Mesenchymal stem cell (in vitro differentiated cells and primary cell): ENCODE results near the gene THAP4.

Experiments used
- DNase-seq: peaks from one replicate; pipeline ENCODE4 v3.0.0-alpha.2; 2013
- H2AFZ ChIP-seq: one replicate; pipeline ENCODE4 v1.6.1; 2013; ENCODE audit warnings: low read depth, mild to moderate bottlenecking, control low read depth, inconsistent platforms, low read length, moderate library complexity
- H2AK5ac ChIP-seq: 2 replicates; pipeline ENCODE4 v1.6.1; 2013; ENCODE audit warnings: low read length, moderate library complexity, mild to moderate bottlenecking, inconsistent platforms; ENCODE audit not compliant: severe bottlenecking
- H2BK120ac ChIP-seq: one replicate; pipeline ENCODE4 v1.6.1; 2013; ENCODE audit warnings: low read depth, mild to moderate bottlenecking, inconsistent platforms, low read length, moderate library complexity
- H2BK12ac ChIP-seq, 2 experiments: one replicate each; pipeline ENCODE4 v1.6.1; 2013; ENCODE audit warnings: inconsistent platforms in 2 of 2, low read length in 2 of 2, mild to moderate bottlenecking in 2 of 2, moderate library complexity in 2 of 2, control low read depth in 1 of 2
- H2BK15ac ChIP-seq: one replicate; pipeline ENCODE4 v1.6.1; 2013; ENCODE audit warnings: mild to moderate bottlenecking, low read depth, inconsistent platforms; ENCODE audit not compliant: poor library complexity, severe bottlenecking
- H2BK5ac ChIP-seq: 2 replicates; pipeline ENCODE4 v1.6.1; 2013; ENCODE audit warnings: low read depth, mild to moderate bottlenecking, low read length, control low read depth, inconsistent platforms; ENCODE audit not compliant: poor library complexity, severe bottlenecking
- H3K14ac ChIP-seq, 2 experiments: one replicate each; pipeline ENCODE4 v1.6.1; 2013; ENCODE audit warnings: inconsistent platforms in 2 of 2, low read length in 2 of 2, control low read depth in 1 of 2, mild to moderate bottlenecking in 1 of 2, moderate library complexity in 1 of 2
- H3K18ac ChIP-seq, 2 experiments: one replicate each; pipeline ENCODE4 v1.6.1; 2013; ENCODE audit warnings: inconsistent platforms in 2 of 2, low read length in 2 of 2, control low read depth in 1 of 2, low read depth in 1 of 2, mild to moderate bottlenecking in 1 of 2
- H3K23ac ChIP-seq, 2 experiments: one replicate each; pipeline ENCODE4 v1.6.1; 2013; ENCODE audit warnings: inconsistent platforms in 2 of 2, low read length in 2 of 2, mild to moderate bottlenecking in 2 of 2, moderate library complexity in 2 of 2, control low read depth in 1 of 2
- H3K27ac ChIP-seq: 2 replicates; pipeline ENCODE4 v1.5.1; 2013; ENCODE audit warnings: mild to moderate bottlenecking, moderate library complexity, low read length, control low read depth, inconsistent platforms; ENCODE audit not compliant: poor library complexity, severe bottlenecking
- H3K27me3 ChIP-seq, 2 experiments: 2 replicates each; pipeline versions ENCODE4 v1.6.1 to v1.7.0; 2013; ENCODE audit warnings: low read length in 2 of 2, mild to moderate bottlenecking in 2 of 2, moderate library complexity in 2 of 2, control low read depth in 1 of 2, inconsistent platforms in 1 of 2; ENCODE audit not compliant: control insufficient read depth in 1 of 2, insufficient read depth in 1 of 2
- H3K36me3 ChIP-seq, 2 experiments: 2 replicates each; pipeline versions ENCODE4 v1.6.1 to v1.7.0; 2013; ENCODE audit warnings: low read length in 2 of 2, control low read depth in 1 of 2, inconsistent platforms in 1 of 2, low read depth in 1 of 2, mild to moderate bottlenecking in 1 of 2; ENCODE audit not compliant: insufficient read depth in 2 of 2, control insufficient read depth in 1 of 2
- H3K4ac ChIP-seq, 2 experiments: one replicate each; pipeline ENCODE4 v1.6.1; 2013; ENCODE audit warnings: inconsistent platforms in 2 of 2, low read length in 2 of 2, mild to moderate bottlenecking in 2 of 2, moderate library complexity in 2 of 2, control low read depth in 1 of 2, low read depth in 1 of 2
- H3K4me1 ChIP-seq: 2 replicates; pipeline ENCODE4 v1.6.1; 2013; ENCODE audit warnings: low read depth, low read length, control low read depth; ENCODE audit not compliant: control insufficient read depth, insufficient read depth
- H3K4me2 ChIP-seq: 2 replicates; pipeline ENCODE4 v1.6.1; 2013; ENCODE audit warnings: low read length, mild to moderate bottlenecking, inconsistent platforms; ENCODE audit not compliant: poor library complexity, severe bottlenecking
- H3K4me3 ChIP-seq, 2 experiments: 2 replicates each; pipeline versions ENCODE4 v1.5.1 to v1.7.0; 2013; ENCODE audit warnings: low read length in 2 of 2, mild to moderate bottlenecking in 2 of 2, control low read depth in 1 of 2, low read depth in 1 of 2; ENCODE audit not compliant: insufficient read depth in 1 of 2
- H3K79me1 ChIP-seq: replicated peaks from 2 replicates; pipeline ENCODE4 v1.6.1; 2013; ENCODE audit warnings: mild to moderate bottlenecking, control low read depth, low read length, inconsistent platforms; ENCODE audit not compliant: poor library complexity, severe bottlenecking
- H3K9ac ChIP-seq: 2 replicates; pipeline ENCODE4 v1.7.0; 2013; ENCODE audit warnings: mild to moderate bottlenecking, low read length, moderate library complexity
- H3K9me3 ChIP-seq: 2 replicates; pipeline ENCODE4 v1.7.0; 2013; ENCODE audit warnings: mild to moderate bottlenecking, low read length; ENCODE audit not compliant: control insufficient read depth
- H4K8ac ChIP-seq: one replicate; pipeline ENCODE4 v1.6.1; 2013; ENCODE audit warnings: inconsistent platforms, mild to moderate bottlenecking, low read length, moderate library complexity
- H4K91ac ChIP-seq: one replicate; pipeline ENCODE4 v1.6.1; 2013; ENCODE audit warnings: mild to moderate bottlenecking, low read length, inconsistent platforms
- WGBS: methylation state at CpG from one replicate; pipeline ENCODE4 v1.1.7; 2013; ENCODE audit warnings: mixed read lengths; 5-methylcytosine and 5-hydroxymethylcytosine counted together

THAP4 gene

GRCh38 chr2:241541564-241542277 lies 95.2 kb downstream of the THAP4 start:
- H2BK15ac ChIP-seq: no peak overlapping the region
- H3K9me3 ChIP-seq: no peaks in the 10 kb centered on the region
- no peak overlapping the region for H2BK5ac ChIP-seq
- peaks cover 26% of the 10 kb centered on the region for H3K4me1 ChIP-seq
- peak overlapping the region in 1 of 2 experiments; percentile 18 for H3K18ac ChIP-seq
- H3K4ac ChIP-seq: no peak overlapping the region
- no peak overlapping the region for H2BK120ac ChIP-seq
- H2AK5ac ChIP-seq: no peak overlapping the region
- H3K4me3 ChIP-seq: peak overlapping the region; percentile 18 to 25
- H2BK12ac ChIP-seq: no peak overlapping the region
- peaks cover 9 to 45% of the 10 kb centered on the region in 2 experiments for H3K27me3 ChIP-seq
- 22% methylated on average over 45 of the region's 62 CpGs for WGBS
- H3K4me2 ChIP-seq: peak overlapping the region; percentile 73
- H3K9ac ChIP-seq: no peak overlapping the region
- no peak overlapping the region for H4K91ac ChIP-seq
- H3K23ac ChIP-seq: no peak overlapping the region
- no peaks in the 10 kb centered on the region for H3K79me1 ChIP-seq
- no peak overlapping the region for H3K14ac ChIP-seq
- no peaks in the 10 kb centered on the region for H3K36me3 ChIP-seq
- H2AFZ ChIP-seq: no peak overlapping the region
- no peak for DNase-seq
- H4K8ac ChIP-seq: no peak overlapping the region
- H3K27ac ChIP-seq: no peak overlapping the region

GRCh38 chr2:241540771-241541561 lies 96.0 kb downstream of the THAP4 start:
- Histone ChIP-seq H3K4me1 (peaks cover 27% of the 10 kb centered on the region), H4K91ac (no peak overlapping the region), H3K4ac (no peak overlapping the region), H3K79me1 (no peaks in the 10 kb centered on the region), H2BK12ac (no peak overlapping the region), H2AFZ (peak overlapping the region; percentile 78), H3K23ac (no peak overlapping the region), H2BK15ac (no peak overlapping the region), H3K27ac (no peak overlapping the region), H2BK5ac (no peak overlapping the region), H3K4me2 (peak overlapping the region; percentile 73), H3K4me3 (peak overlapping the region; percentile 30 to 69), H3K27me3 (peaks cover 9 to 43% of the 10 kb centered on the region in 2 experiments), H3K18ac (no peak overlapping the region), H2AK5ac (no peak overlapping the region), H4K8ac (no peak overlapping the region), H3K14ac (no peak overlapping the region), H3K9ac (peak overlapping the region; percentile 43), H2BK120ac (no peak overlapping the region), H3K9me3 (no peaks in the 10 kb centered on the region), H3K36me3 (no peaks in the 10 kb centered on the region)
- DNase-seq: no peak
- WGBS: 23% methylated on average over 46 of the region's 68 CpGs

GRCh38 chr2:241540401-241540770 lies 96.6 kb downstream of the THAP4 start:
- Histone ChIP-seq H3K9me3 (no peaks in the 10 kb centered on the region), H4K8ac (no peak overlapping the region), H3K14ac (no peak overlapping the region), H3K36me3 (no peaks in the 10 kb centered on the region), H3K79me1 (no peaks in the 10 kb centered on the region), H2BK15ac (no peak overlapping the region), H2BK5ac (no peak overlapping the region), H3K18ac (no peak overlapping the region), H3K4me2 (no peak overlapping the region), H4K91ac (no peak overlapping the region), H3K9ac (peak overlapping the region; percentile 43), H2AFZ (no peak overlapping the region), H2BK12ac (no peak overlapping the region), H3K4me1 (peaks cover 21% of the 10 kb centered on the region), H2BK120ac (no peak overlapping the region), H3K4me3 (peak overlapping the region in 1 of 2 experiments; percentile 69), H3K27me3 (peaks cover 9 to 43% of the 10 kb centered on the region in 2 experiments), H3K27ac (no peak overlapping the region), H2AK5ac (no peak overlapping the region), H3K4ac (no peak overlapping the region), H3K23ac (no peak overlapping the region)
- no peak for DNase-seq
- WGBS: 66% methylated on average over 10 of the region's 10 CpGs

GRCh38 chr2:241539616-241540374 lies 97.2 kb downstream of the THAP4 start:
- no peaks in the 10 kb centered on the region for H3K36me3 ChIP-seq
- no peaks in the 10 kb centered on the region for H3K79me1 ChIP-seq
- H2BK12ac ChIP-seq: no peak overlapping the region
- H3K14ac ChIP-seq: no peak overlapping the region
- no peak overlapping the region for H3K4me2 ChIP-seq
- no peak overlapping the region for H2AK5ac ChIP-seq
- H2AFZ ChIP-seq: no peak overlapping the region
- H3K27ac ChIP-seq: no peak overlapping the region
- H2BK120ac ChIP-seq: no peak overlapping the region
- no peak overlapping the region for H2BK5ac ChIP-seq
- no peak overlapping the region for H4K8ac ChIP-seq
- no peak overlapping the region for H3K4ac ChIP-seq
- H4K91ac ChIP-seq: no peak overlapping the region
- H3K9me3 ChIP-seq: no peaks in the 10 kb centered on the region
- H3K27me3 ChIP-seq: peaks cover 9 to 42% of the 10 kb centered on the region in 2 experiments
- no peak overlapping the region for H3K9ac ChIP-seq
- H3K4me1 ChIP-seq: peaks cover 21% of the 10 kb centered on the region
- H2BK15ac ChIP-seq: no peak overlapping the region
- H3K18ac ChIP-seq: no peak overlapping the region
- WGBS: 97% methylated on average over 11 of the region's 11 CpGs
- H3K23ac ChIP-seq: no peak overlapping the region
- DNase-seq: no peak
- H3K4me3 ChIP-seq: no peak overlapping the region
